ENCODE measurements around the gene RNF113B.

- no peak for TF ChIP-seq CTCF (IDR thresholded peaks at IDR 0.05; ENCODE audit: low read depth, low read length)
- no peak for TF ChIP-seq POLR2A (IDR thresholded peaks at IDR 0.05; ENCODE audit: extremely low read depth, insufficient read length)
- no peak for TF ChIP-seq MYC (IDR thresholded peaks at IDR 0.05; ENCODE audit: low read depth, low read length)
These were observed 24.1 kb upstream of the RNF113B start for GRCh38 chr13:98201189-98201588.
